Posterior vena cava (tissue), 2 donors: Measurements from ENCODE around the gene ANKRD13A. TPM values are rescaled to one million over a fixed set of nuclear protein-coding genes. Genes with fewer than 3 reads are reported as not detected.
"Not testable (repeated sequence)": the region's sequence is repeated elsewhere in the genome, so short reads cannot be mapped to it uniquely, and the experiment has no call there.

ENCODE experiments used
- DNase-seq: peaks from one replicate; pipeline ENCODE4 v3.0.0-alpha.2; 2020; ENCODE audit warnings: low spot score
- intact Hi-C, 2 donors: fragments of 100-400 bp; cut with DNase I; formaldehyde crosslinking; loops; one replicate each; pipeline versions ENCODE4 v1.14.1 to v1.14.2; 2022 to 2023
- total RNA-seq, 2 donors: library from RNA; stranded (reverse); fragmentation: NEBNext Ultra II Directional; extraction: Animal tissue kit (Norgen Biotek cat#: 25700); gene quantifications; one replicate each; pipeline ENCODE4 v1.2.1, GENCODE V29; 2021
- donor health status: DM: yes; HTN: yes; CAD: no.
- donor health status: DM: yes; HTN: yes; CAD: no.

Gene ANKRD13A
- total RNA-seq, 2 donors from 2014 or later: 54.0 to 55.2 TPM

DNA sequence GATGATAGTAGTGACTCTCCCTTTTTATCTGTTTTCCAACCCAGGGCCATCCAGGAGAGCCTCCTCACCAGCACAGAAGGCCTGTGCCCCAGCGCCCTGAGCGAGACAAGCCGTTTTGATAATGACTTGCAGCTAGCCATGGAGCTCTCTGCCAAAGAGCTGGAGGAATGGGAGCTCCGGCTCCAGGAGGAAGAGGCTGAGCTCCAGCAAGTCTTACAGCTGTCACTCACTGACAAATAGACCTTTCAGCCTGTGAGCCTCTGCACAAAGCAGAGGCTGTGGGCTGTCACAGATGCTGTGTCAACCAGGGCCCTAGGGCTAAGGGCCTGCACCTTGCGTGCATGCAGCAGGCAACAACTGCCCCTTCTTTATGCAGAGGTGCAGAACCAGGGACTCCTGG, 38.1 kb downstream of the ANKRD13A start:
- intact Hi-C loops: no loop called here

DNA sequence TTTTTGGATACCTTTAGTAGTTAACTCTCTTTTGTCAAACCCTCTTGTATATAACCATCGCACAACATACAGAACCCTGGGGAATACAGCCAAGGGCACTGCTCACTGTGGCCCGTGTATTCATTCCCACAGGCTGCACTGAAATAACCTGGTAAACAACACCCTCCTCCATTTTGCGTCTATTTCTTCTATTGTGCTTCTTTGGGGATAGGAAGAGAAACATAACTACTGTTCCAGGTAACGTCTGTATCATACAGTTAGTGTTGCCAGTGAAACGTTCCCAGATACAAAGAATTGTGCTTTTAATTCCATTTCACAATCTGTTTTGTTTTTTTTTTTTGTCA, 39.5 kb downstream of the ANKRD13A start:
- intact Hi-C loops: no loop called here

More for the DNA sequence above, 38.1 kb downstream of the ANKRD13A start:
- DNase-seq: no peak

DNA sequence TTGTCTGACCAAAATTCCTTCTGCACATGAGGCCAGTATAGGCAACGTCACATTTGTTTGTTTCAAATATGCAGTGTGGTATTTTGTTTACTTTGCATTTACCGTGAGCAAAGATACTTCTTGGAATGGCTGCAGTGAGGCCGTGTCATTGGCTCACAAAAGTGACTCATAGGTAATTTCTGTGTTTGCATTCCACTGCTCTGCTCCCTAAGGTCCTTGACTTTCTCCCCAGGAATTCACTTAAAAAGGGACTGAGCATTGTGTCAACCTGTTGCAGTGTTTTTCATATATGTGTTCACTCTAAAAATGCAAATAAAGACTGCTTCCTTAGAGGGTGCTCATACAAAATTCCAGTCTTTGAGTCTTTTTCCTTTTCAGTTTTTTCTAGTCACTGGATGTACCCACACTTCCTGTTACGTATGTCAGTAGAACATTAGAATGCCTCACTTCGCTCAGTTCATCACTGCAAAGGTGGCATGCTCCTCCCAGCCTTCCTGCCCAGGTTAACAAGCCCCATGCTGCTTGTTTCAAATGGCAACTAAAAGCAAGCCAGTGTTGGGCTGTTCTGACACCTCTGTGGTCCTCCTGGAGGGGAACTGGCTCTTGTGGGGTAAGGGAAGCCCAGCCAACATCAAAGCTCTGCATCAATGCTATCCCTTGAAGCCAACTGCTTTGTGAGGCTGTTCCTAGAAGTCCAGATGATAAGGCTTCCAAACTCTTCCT, 40.0 kb downstream of the ANKRD13A start:
- intact Hi-C loops: no loop called here

More for the DNA sequence above, 39.5 kb downstream of the ANKRD13A start:
- no peak for DNase-seq

DNA sequence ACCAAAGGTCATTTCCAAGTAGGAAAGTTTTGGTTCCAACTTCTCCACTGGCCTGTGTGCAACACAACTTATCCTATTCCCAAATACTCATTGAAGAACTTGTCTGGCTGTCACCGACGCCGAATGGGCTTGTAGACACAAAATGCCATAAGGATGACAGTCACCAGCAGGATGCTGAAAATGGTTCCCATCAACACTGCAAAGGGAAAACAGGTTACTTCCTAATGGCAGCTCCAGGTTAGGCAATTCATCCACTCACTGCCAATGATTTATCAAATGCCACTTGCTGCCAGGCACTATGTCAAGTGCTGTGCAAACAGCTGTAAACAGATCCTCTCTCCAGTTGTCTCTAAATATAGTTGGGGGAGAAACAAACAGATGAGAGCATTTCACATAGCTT, 43.0 kb downstream of the ANKRD13A start:
- no peak for DNase-seq
- intact Hi-C loops: no loop called here

More for the DNA sequence above, 40.0 kb downstream of the ANKRD13A start:
- DNase-seq: no peak

DNA sequence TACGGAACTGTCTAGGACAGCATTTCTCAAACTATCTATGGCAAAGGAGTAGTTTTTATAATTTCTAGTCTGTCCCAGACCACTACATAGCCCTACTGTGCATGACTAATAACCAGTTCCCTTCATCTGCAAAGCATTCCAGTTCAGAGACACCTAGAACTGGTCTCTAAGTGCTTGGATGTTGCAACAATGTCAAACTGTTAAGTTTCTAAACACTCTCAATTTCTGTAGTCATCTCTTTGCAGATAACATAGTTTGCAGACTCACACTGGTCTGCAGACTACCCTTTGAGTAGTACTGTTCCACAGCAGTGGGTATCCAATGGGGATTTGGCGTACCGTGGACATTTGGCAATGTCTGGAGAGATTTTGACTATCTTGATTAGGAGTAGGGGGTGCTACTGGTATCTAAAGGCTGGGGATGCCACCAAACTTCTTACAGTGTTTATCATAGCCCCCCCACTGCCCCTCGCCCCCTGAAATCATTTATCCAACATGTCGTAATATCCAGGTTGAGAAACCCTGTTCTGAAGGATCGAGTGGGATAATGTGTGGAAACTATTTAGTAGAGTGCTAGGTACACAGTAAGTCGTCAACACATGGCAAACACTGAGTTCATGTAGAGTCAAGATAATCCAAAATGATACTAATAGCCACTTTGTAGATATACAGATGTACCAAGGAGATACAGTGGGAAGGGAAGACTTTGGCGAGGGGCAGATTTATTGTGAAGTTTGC, 47.4 kb downstream of the ANKRD13A start:
- no peak for DNase-seq
- intact Hi-C loops: no loop called here

DNA sequence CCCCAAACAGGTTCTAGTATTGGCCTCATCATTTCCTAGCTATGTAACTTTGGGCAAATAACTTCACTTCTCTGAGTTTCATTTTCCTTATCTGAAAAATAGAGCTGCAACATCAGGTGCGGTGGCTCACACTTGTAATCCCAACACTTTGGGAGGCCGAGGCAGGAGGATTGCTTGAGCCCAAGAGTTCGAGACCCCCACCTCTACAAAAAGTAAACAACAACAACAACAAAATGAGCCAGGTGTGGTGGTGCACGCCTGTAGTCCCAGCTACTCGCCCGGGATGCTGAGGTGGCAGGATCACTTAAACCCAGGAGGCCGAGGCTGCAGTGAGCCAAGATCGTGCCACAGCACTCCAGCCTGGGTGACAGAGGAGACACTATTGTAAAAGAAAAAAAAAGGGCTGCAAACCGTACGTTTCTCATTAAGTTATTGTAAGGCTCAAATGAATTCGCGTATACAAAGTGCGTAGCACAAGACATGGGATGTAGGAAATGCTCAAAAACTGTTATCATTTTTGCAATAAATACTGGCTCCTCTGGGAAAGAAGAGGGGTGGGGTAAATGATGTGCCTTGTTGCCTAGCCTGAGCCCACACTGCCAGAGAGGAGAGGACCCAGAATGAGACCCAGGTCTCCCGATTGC, 48.2 kb downstream of the ANKRD13A start:
- no peak for DNase-seq
- intact Hi-C loops: no loop called here

DNA sequence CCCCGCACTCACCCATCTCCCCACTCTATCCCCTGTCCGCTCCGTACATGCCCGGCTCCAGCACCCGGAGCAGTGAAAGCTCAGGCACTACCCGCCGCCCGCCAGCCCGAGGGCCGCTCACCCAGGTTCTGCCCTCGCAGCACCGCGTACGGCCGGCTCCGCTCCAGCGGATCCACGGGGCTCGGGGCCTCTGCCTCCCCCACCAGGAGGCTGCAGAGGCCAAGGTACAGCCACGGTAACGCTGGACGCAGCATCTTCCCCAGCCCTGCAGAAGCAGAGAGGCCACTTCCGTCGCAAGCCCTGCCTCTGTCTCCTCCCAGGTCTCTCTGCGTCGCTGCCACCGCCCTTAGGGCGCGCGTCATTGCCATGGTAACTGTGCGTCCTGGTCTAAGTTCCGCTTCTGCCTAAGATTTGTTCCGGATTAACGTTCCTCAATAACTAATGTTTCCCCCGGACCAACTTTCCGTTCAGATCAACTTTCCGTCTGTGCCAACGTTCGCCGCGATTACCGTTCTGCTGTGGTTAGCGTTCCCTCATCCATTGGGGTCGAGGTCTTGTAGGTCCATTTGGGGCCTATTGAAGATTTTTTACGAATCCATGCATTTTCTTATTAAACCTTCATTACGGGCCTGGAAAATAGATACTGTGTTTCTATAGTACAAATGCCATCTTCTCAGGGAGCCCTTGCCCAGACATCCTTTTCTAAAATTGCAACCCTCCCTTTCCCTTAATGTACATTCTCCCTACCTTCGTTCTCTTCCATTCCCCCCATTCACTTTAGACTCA, 49.2 kb downstream of the ANKRD13A start, which contains the start of gene C12orf76:
Gene C12orf76, minus strand, starts transcription at position 281 of the 786 bp plus-strand sequence. Its CDS starts 27 bp downstream, at position 254.
- intact Hi-C loops: no loop called here

DNA sequence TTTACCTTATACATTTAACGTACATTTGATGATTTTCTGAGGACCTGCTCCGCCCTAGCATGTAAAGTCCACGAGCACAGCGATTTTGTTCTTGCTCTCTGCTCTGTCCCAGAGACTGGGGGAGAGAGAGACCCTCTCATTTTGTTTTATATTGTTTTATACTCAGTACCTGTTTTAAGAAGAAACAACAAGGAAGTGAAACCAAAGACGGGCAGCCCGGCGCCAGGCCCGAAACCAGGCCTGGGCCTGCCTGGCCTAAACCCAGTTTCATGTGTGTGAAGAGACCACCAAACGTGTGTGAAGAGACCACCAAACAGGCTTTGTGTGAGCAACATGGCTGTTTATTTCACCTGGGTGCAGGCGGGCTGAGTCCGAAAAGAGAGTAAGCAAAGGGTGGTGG, 49.8 kb downstream of the ANKRD13A start:
- intact Hi-C loops, DNase-seq: not testable (repeated sequence)

More for the DNA sequence above, 49.2 kb downstream of the ANKRD13A start, which contains the start of gene C12orf76:
- DNase-seq: peak; percentile 98

DNA sequence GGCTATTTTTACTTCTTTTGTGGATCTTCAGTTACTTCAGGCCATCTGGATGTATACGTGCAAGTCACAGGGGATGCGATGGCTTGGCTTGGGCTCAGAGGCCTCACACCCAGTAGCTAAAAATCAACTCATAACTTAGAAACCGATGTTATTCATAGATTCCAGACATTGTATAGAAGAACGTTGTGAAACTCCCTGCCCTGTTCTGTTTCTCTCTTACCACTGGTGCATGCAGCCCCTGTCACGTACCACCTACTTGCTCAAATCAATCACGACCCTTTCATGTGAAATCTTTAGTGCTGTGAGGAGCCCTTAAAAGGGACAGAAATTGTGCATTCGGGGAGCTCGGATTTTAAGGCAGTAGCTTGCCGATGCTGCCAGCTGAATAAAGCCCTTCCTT, 50.4 kb downstream of the ANKRD13A start:
- DNase-seq, intact Hi-C loops: not testable (repeated sequence)

DNA sequence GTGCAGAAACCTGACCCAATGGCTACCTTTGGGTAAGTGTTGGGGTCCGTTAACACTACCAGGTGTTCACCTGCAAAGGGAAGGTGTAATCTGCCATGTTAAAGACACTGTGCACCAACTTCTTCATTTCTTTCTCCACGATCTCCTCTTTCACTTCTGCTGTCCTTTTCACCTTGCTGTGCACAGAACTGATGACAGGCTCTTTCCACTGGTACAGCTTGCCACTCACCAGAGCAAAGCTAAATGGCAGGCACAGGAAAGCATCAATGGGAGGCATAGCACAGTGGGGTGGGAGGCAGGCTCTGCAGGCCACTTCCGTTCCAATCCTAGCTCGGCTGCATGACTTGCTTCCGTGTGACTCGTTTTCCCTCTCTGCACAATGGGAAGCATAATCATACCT, 51.7 kb downstream of the ANKRD13A start:
- DNase-seq: no peak

DNA sequence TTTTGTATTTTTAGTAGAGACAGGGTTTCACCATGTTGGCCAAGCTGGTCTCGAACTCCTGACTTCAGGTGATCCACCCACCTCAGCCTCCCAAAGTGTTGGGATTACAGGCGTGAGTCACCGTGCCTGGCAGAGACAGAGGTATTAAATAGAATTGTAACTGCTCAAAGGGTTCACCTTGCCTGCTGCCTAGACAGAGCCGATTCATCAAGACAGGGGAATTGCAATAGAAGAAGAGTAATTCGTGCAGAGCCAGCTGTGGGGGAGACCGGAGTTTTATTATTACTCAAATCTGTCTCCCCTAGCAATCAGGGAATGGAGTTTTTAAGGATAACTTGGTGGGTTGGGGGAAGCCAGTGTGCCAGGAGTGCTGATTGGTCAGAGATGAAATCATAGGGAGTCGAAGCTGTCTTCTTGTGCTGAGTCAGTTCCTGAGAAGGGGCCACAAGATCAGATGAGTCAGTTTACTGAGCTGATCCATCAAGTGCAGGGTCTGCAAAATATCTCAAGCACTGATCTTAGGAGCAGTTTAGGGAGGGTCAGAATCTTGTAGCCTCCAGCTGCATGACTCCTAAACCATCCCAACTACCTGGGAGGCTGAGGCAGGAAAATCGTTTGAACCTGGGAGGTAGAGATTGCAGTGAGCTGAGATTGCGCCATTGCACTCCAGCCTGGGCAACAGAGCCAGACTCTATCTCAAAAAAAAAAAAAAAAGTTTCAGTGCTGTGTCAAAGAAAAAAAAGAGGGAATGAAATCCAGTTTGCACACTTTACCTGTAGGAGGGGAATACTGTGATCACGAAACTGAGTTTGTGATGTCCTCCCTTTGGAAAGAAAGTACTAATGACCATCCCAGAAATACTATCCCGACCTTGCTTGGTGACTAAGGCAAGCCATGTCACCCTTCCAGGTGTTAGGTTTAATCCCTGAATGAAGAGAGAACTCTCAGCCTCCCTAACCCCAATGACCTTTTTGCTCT, 56.4 kb downstream of the ANKRD13A start:
- intact Hi-C loops, DNase-seq: not testable (repeated sequence)

More for the DNA sequence above, 51.7 kb downstream of the ANKRD13A start:
- intact Hi-C loops: no loop called here

DNA sequence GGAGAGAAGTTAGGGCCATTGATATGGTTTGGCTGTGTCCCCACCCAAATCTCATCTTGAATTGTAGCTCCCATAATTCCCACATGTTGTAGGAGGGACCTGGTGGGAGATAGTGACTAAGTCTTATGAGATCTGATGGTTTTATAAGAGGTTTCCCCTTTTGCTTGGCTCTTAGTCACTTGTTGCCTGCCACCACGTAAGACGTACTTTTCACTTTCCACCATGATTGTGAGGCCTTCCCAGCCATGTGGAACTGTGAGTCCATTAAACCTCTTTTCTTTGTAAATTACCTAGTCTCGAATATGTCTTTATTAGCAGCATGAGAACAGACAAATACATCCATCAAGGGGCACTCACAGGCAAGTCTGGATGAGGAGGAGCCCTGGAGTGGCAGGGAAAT, 57.4 kb downstream of the ANKRD13A start:
- DNase-seq, intact Hi-C loops: not testable (repeated sequence)

DNA sequence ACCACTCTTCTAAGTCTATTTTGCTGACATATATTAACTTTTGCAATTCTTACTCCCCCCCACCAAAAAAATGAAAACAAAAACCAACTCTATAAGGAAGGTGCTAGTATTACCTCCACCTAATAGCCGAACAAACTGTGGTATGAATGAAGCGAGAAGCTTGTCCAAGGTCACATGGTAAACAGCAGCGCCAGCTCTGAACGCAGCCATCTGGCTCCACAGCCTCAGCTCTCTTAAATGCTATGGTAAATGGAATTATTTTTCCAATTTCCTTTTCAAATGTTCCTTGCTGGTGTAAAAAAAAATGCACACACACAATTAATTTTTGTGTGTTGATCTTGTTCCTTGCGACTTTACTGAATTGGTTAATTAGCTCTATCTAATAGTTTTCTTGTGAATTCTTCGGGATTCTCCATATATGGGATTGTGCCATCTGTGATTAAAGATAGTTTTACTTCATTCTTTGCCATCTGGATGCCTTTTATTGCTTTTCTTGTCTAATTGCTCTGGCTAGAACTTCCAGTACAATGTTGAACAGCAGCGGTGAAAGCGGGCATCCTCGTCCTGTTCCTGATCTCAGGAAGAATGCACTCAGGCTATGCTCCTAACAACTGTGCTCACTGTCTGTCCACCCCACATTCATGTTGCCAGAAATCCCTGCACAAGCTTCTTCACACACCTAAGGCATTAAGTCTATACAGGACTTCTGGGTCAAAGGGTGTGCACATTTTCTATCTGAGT, 59.8 kb downstream of the ANKRD13A start:
- no peak for DNase-seq

DNA sequence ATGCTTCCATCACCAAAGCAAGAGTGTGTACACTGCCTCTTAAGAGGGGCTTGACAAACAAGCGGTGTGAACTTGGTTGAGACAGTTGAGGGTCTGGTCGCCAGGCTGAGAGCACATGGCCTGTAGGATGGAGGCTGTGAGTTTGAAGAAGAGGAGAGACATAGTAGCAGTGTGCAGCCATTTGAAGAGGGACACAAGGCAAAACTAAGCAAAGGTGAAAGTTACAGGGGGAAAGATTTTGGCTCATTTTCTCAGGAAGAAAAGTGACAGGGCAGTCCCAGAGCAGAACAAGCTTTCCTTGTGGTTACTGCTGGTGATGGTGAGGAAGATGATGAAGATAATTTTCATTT, 60.4 kb downstream of the ANKRD13A start:
- DNase-seq: no peak
- intact Hi-C loops: no loop called here

More for the DNA sequence above, 59.8 kb downstream of the ANKRD13A start:
- intact Hi-C loops: no loop called here

DNA sequence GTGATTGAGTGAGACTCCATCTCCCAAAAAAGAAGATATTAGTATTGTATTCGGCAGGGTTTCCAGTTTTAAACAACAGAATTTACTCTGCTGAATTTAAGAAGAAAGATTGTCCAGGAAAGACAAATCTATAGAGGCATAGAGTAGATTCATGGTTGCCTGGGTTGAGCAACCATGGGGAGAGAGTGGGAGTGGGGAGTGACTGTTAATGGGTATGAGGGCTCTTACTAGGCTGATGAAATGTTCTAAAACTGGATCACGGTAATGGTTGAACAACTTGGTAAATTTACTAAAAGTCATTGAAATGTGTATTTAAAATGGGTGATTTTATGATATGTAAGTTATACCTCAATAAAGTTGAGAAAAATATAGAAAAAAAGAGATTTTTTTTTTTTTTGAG, 63.0 kb downstream of the ANKRD13A start:
- intact Hi-C loops: no loop called here
- no peak for DNase-seq

DNA sequence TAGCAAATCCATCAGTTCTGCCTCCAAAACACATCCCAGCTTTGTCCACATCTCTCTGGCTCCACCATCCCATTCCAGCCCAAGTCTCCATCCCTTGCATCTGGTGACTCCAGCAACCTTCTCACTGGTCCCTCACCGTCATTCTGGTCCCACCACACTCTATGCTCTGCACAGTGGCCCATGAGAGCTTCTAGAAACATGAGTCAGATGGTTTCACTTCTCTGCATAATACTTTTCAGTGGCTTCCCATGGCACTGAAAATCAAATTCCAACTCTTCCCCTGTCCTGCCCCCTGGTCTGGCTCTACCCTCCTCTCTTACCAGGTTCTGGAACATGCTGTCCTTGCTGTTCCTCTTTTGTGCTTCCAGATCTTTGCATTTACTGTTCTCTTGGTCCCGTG, 66.3 kb downstream of the ANKRD13A start:
- intact Hi-C loops: loop anchor here in 1 of 2 donors (5.0 kb wide), 1 partner anchor 1153 kb away; no protein-coding TSS in a partner anchor
- DNase-seq: no peak

DNA sequence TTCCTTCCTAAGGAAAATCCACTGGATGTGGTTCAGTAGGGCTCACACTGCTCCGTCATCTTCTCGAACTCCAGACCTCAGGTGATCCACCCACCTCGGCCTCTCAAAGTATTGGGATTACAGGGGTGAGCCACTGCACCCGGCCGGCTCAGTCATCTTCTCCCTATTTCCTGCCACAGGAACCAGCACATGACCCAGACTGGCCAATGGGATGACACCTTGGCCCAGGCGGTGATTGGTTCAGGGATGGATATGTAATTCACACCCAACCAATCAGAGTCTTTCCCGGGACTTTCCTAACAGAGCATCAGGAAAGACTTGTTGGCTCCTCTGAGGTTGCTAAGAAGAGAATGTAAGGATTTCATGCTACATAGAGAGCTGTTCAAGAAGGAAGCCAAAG, 68.3 kb downstream of the ANKRD13A start:
- intact Hi-C loops: loop anchor here in 1 of 2 donors (5.0 kb wide), 1 partner anchor 1155 kb away; no protein-coding TSS in a partner anchor
- peak; percentile 42 for DNase-seq
